Ovary (tissue), 3 donors: Measurements from ENCODE around the gene SENP8.

Experiments used
- CTCF ChIP-seq, 3 donors: fragments of 450-650 bp in 2 of 3; fragments of 200-600 bp in 1 of 3; IDR thresholded peaks; one replicate each; pipeline versions ENCODE4 v1.5.1 to v1.8.0; 2016 to 2022; ENCODE audit warnings: antibody characterized with exemption in 3 of 3, mild to moderate bottlenecking in 1 of 3
- POLR2A ChIP-seq: fragments of 450-650 bp; IDR thresholded peaks from one replicate; pipeline ENCODE4 v1.6.1; 2017; ENCODE audit warnings: antibody characterized with exemption, mild to moderate bottlenecking, moderate library complexity
- donor health status: DM: no; HTN: no; CAD: no.

GRCh38 chr15:72099155-72099554, 19.0 kb upstream of the SENP8 start:
- TF ChIP-seq CTCF (IDR thresholded peaks at IDR 0.05) (no peak), POLR2A (no peak)
